T-cell (primary cell): ENCODE measurements around the gene MLLT11. TPM values are rescaled to one million over a fixed set of nuclear protein-coding genes. Genes with fewer than 3 reads are reported as not detected.

ENCODE experiments used
- ATAC-seq, 4 experiments: fragments of 200-7000 bp in 3 of 4; fragments of 150-1000 bp in 1 of 4; cut with Tn5 transposase; replicated peaks in 1 of 4; 1 replicate in 3 of 4; 2 replicates in 1 of 4; pipeline ENCODE4 v1.10.0; 2021; ENCODE audit warnings: moderate library complexity in 3 of 4, mild to moderate bottlenecking in 2 of 4, moderate number of reproducible peaks in 1 of 4
- CTCF ChIA-PET, 2 donors: fragments of 300-600 bp; sonication (Branson Sonifier 250); formaldehyde crosslinking; loops; one replicate each; lab custom pipeline; 2022; ENCODE audit warnings: antibody characterized with exemption in 2 of 2; lab: Charles Lee
- POLR2A ChIA-PET, 2 donors: fragments of 300-600 bp; sonication (Branson Sonifier 250); formaldehyde crosslinking; loops; one replicate each; lab custom pipeline; 2022; ENCODE audit warnings: antibody characterized with exemption in 2 of 2; lab: Charles Lee
- DNase-seq, 35 experiments: peaks; one replicate each; pipeline versions ENCODE4 v3.0.0 to v3.0.0-alpha.2; 2013 to 2023
- H3K27ac ChIP-seq: one replicate; pipeline ENCODE4 v1.5.1; 2013; ENCODE audit warnings: low read length
- H3K27me3 ChIP-seq, 2 experiments: replicated peaks in 1 of 2; 1 replicate in 1 of 2; 2 replicates in 1 of 2; pipeline versions ENCODE4 v1.6.1 to v1.7.0; 2013; ENCODE audit warnings: low read length in 1 of 2, mixed read lengths in 1 of 2; ENCODE audit not compliant: control insufficient read depth in 2 of 2, insufficient read depth in 2 of 2; ENCODE audit errors: extremely low read depth in 1 of 2
- H3K36me3 ChIP-seq, 2 donors: 1 replicate in 1 of 2; 2 replicates in 1 of 2; pipeline versions ENCODE4 v1.6.1 to v1.7.0; 2013; ENCODE audit warnings: low read length in 1 of 2; ENCODE audit not compliant: control insufficient read depth in 2 of 2, insufficient read depth in 1 of 2; ENCODE audit errors: extremely low read depth in 1 of 2
- H3K4me1 ChIP-seq, 2 experiments: 1 replicate in 1 of 2; 2 replicates in 1 of 2; pipeline versions ENCODE4 v1.6.1 to v1.7.0; 2013; ENCODE audit warnings: low read length in 2 of 2, mixed read lengths in 1 of 2; ENCODE audit not compliant: insufficient read depth in 2 of 2, control insufficient read depth in 1 of 2; ENCODE audit errors: extremely low read depth in 1 of 2
- H3K4me3 ChIP-seq, 2 donors: 1 replicate in 1 of 2; 2 replicates in 1 of 2; pipeline versions ENCODE4 v1.5.1 to v1.7.0; 2013; ENCODE audit warnings: mild to moderate bottlenecking in 2 of 2, low read length in 1 of 2, moderate library complexity in 1 of 2; ENCODE audit not compliant: control insufficient read depth in 1 of 2; ENCODE audit errors: extremely low read depth in 1 of 2
- H3K9me3 ChIP-seq: 2 replicates; pipeline ENCODE4 v1.7.0; 2013
- H3K27ac Mint-ChIP-seq, 2 donors: one replicate each; pipeline ENCODE4 v1.8.0; 2020 to 2021; ENCODE audit warnings: mild to moderate bottlenecking in 2 of 2, mixed read lengths in 2 of 2
- H3K27me3 Mint-ChIP-seq, 2 donors: one replicate each; pipeline ENCODE4 v1.8.0; 2021 to 2022; ENCODE audit warnings: mixed read lengths in 2 of 2
- H3K36me3 Mint-ChIP-seq: one replicate; pipeline ENCODE4 v1.8.0; 2021; ENCODE audit warnings: mixed read lengths
- H3K4me1 Mint-ChIP-seq, 3 donors: one replicate each; pipeline ENCODE4 v1.8.0; 2020 to 2022; ENCODE audit warnings: mixed read lengths in 3 of 3, mild to moderate bottlenecking in 1 of 3
- H3K4me3 Mint-ChIP-seq, 3 donors: one replicate each; pipeline ENCODE4 v1.8.0; 2020 to 2022; ENCODE audit warnings: mild to moderate bottlenecking in 3 of 3, mixed read lengths in 3 of 3, moderate library complexity in 3 of 3
- H3K9me3 Mint-ChIP-seq, 3 donors: one replicate each; pipeline ENCODE4 v1.8.0; 2020 to 2022; ENCODE audit warnings: mixed read lengths in 3 of 3
- WGBS: methylation state at CpG from one replicate; pipeline ENCODE4 v1.1.5; 2013; ENCODE audit warnings: missing lambda C conversion rate; ENCODE audit not compliant: insufficient coverage; 5-methylcytosine and 5-hydroxymethylcytosine counted together
- total RNA-seq, 35 experiments: library from RNA in 6 of 35; stranded (reverse) in 6 of 35; fragments of 120-200 nt in 1 of 35; gene quantifications; one replicate each; pipeline versions ENCODE4 v1.2.1 to v1.2.4 and lab custom pipeline; 2013 to 2026

The MLLT11 gene
- total RNA-seq, 5 donors from 2014 or later (not counting 1 experiment from before 2014, with no cell fraction given): 3.6 to 4.9 (median 3.9) TPM

DNA sequence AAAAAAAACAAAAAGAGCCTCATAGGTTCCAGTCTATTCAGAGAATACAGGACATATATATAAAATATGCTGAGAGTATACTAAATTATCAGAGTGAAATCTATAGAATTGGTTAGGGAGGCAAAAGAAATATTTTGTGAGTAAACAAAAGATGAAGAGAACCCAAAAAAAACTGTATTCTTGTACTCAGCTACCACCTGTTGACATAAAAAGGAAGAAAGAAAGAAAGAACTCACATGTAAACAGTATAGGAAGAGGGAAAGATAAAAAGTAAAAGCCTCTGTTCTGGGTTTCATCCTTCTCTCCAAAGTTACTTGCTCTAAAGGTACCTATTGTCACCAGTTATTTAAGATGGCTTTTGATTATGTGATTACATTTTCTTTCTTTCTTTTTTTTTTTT is 33.7 kb upstream of the MLLT11 start:
- no peak overlapping the region for H3K4me3 ChIP-seq
- ATAC-seq: no peak
- no peak overlapping the region for H3K4me3 Mint-ChIP-seq
- H3K4me1 Mint-ChIP-seq: peaks cover 6 to 16% (median 8%) of the 10 kb centered on the region in 3 donors
- CTCF ChIA-PET: interaction anchor here in 1 of 2 donors (0.7 to 1.2 kb wide), 2 partner anchors 129 to 258 kb away, joined by 3 to 5 read pairs; no protein-coding TSS in a partner anchor
- no peak overlapping the region for H3K27ac Mint-ChIP-seq
- no peaks in the 10 kb centered on the region for H3K27me3 Mint-ChIP-seq
- no peaks in the 10 kb centered on the region for H3K9me3 Mint-ChIP-seq
- H3K4me1 ChIP-seq: peaks cover 0 to 7% of the 10 kb centered on the region in 2 experiments
- peaks cover 46% of the 10 kb centered on the region for H3K36me3 Mint-ChIP-seq
- POLR2A ChIA-PET: interaction anchor here (0.6 to 0.9 kb wide), 2 partner anchors 31 to 680 kb away, joined by 4 to 6 read pairs; no protein-coding TSS in a partner anchor
- H3K27me3 ChIP-seq: no peaks in the 10 kb centered on the region
- H3K36me3 ChIP-seq: peaks cover 5 to 53% of the 10 kb centered on the region in 2 donors
- DNase-seq: no peak
- H3K9me3 ChIP-seq: no peaks in the 10 kb centered on the region
- no peak overlapping the region for H3K27ac ChIP-seq

DNA sequence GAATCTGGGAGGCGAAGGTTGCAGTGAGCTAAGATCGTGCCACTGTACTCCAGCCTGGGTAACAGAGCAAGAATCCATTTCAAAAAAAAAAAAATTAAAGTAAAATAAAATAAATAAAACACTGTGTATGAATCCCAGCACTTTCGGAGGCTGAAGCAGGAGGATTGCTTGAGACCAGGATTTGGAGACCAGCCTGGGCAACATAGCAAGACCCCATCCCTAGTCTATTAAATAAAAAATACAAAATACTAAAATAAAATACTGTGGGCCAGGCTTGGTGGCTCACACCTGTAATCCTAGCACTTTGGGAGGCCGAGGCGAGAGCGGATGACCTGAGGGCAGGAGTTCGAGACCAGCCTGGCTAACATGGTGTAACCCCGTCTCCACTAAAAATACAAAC is 28.0 kb upstream of the MLLT11 start:
- Mint-ChIP-seq H3K9me3 (no peaks in the 10 kb centered on the region), H3K27me3 (no peaks in the 10 kb centered on the region), H3K36me3 (peaks cover 50% of the 10 kb centered on the region), H3K4me3 (no peak overlapping the region), H3K27ac (no peak overlapping the region), H3K4me1 (peaks cover 9 to 17% (median 10%) of the 10 kb centered on the region in 3 donors)
- DNase-seq: no peak
- ChIA-PET CTCF (interaction anchor here in 1 of 2 donors (0.6 to 0.7 kb wide), 2 partner anchors 8 to 828 kb away, joined by 3 to 4 read pairs; no protein-coding TSS in a partner anchor), POLR2A (interaction anchor here (0.5 to 1.0 kb wide), 2 partner anchors 13 to 15 kb away, joined by 9 read pairs; partner anchors contain the start of gene C1orf56 (in 1 of the 2))
- H3K36me3 ChIP-seq: peaks cover 10 to 57% of the 10 kb centered on the region in 2 donors
- no peaks in the 10 kb centered on the region for H3K4me1 ChIP-seq
- 97% methylated on average over 3 of the region's 8 CpGs for WGBS
- no peak overlapping the region for H3K4me3 ChIP-seq
- H3K9me3 ChIP-seq: no peaks in the 10 kb centered on the region
- H3K27me3 ChIP-seq: no peaks in the 10 kb centered on the region
- ATAC-seq: no peak
- H3K27ac ChIP-seq: no peak overlapping the region

DNA sequence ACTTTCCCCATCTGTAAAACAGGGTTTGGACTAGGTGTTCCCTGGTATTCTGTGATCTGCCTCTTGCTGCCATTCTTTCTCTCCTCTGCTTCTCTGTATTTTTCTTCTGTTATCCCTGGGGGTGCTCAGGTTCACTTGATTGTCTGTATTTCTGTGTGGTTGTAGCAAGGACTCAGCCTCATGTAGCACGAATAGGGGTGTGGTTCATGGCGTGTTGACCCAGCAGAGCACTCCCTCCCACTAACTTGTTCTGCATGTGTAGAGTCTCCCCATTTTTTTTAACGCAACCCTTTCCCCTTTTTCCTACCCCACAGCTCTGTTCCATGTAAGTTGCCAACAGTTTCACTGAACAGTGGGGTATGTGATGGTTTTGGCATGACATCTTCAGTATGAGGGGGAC is 25.0 kb upstream of the MLLT11 start:
- peak overlapping the region; percentile 60 to 73 for H3K27ac Mint-ChIP-seq
- ATAC-seq: no peak
- no peaks in the 10 kb centered on the region for H3K9me3 ChIP-seq
- no peaks in the 10 kb centered on the region for H3K27me3 ChIP-seq
- DNase-seq: no peak
- WGBS: no CpG with 5 or more reads among the region's 3 CpGs
- peaks cover 9 to 20% (median 11%) of the 10 kb centered on the region in 3 donors for H3K4me1 Mint-ChIP-seq
- H3K9me3 Mint-ChIP-seq: no peaks in the 10 kb centered on the region
- no peak overlapping the region for H3K27ac ChIP-seq
- H3K27me3 Mint-ChIP-seq: no peaks in the 10 kb centered on the region
- CTCF ChIA-PET: interaction anchor here in 1 of 2 donors (1.4 kb wide), 1 partner anchor 65 kb away, joined by 10 read pairs; no protein-coding TSS in a partner anchor
- POLR2A ChIA-PET: no interaction called here
- H3K36me3 ChIP-seq: peaks cover 8 to 37% of the 10 kb centered on the region in 2 donors
- H3K4me3 Mint-ChIP-seq: no peak overlapping the region
- no peaks in the 10 kb centered on the region for H3K4me1 ChIP-seq
- no peak overlapping the region for H3K4me3 ChIP-seq
- H3K36me3 Mint-ChIP-seq: peaks cover 37% of the 10 kb centered on the region

DNA sequence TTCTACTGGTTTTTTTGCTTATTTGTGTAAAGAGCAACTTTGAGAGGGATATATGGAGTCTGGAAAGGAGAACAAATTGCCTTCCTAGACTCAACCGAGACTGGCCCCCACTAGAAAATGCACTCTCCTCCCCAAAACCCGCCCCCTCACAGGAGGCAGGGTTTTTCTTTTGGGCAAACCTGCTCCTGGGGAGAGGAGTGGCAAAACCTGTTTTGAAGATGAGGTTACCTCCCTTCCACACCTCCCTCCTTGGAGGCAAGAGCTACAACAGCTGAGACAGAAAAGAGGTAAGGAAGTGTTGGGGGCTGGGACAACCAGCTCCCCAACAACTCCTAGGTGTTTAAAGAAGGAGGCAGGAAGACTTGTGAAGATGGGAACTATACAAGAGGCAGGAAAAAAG is 23.8 kb upstream of the MLLT11 start, which contains the start of gene BNIPL:
BNIPL (plus strand) TSS at position 231 of the 400 bp plus-strand sequence; CDS start at position 371, 140 bp downstream.
- H3K27ac ChIP-seq: no peak within 1 kb of the TSS
- no peak within 1 kb of the TSS for H3K4me3 ChIP-seq
- Mint-ChIP-seq H3K27me3 (no peaks in the 10 kb centered on the region), H3K4me1 (peaks cover 9 to 20% (median 11%) of the 10 kb centered on the region in 3 donors), H3K9me3 (no peaks in the 10 kb centered on the region), H3K4me3 (no peak within 1 kb of the TSS), H3K27ac (peak within 1 kb of the TSS; percentile 63 to 82), H3K36me3 (peaks cover 28% of the 10 kb centered on the region)
- ChIA-PET POLR2A (no interaction called here), CTCF (no interaction called here)
- no CpG with 5 or more reads among the region's 2 CpGs for WGBS
- ATAC-seq (no peak), DNase-seq (no peak)
- H3K9me3 ChIP-seq: no peaks in the 10 kb centered on the region
- no peaks in the 10 kb centered on the region for H3K4me1 ChIP-seq
- no peaks in the 10 kb centered on the region for H3K27me3 ChIP-seq
- H3K36me3 ChIP-seq: peaks cover 5 to 26% of the 10 kb centered on the region in 2 donors

DNA sequence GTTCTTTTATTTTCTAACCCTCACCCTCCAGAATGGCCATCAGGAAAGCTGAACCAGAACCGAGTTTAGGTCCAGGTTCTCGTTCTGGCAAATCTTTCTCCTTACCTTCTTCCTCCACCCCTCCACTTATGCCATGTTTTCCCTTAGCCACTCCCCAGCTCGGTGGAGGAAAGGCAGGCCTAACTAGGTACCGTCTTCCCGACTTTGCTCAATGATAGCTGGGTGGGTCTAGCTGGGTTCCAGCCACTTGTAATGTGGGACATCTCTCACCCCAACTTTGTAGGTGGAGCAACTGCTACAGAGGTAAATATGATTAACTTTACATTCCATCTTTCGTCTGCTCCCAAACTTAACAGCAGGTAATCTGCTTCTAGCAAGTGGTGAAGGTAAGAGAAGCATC is 23.2 kb upstream of the MLLT11 start:
- Mint-ChIP-seq H3K36me3 (peaks cover 24% of the 10 kb centered on the region), H3K9me3 (no peaks in the 10 kb centered on the region), H3K4me3 (no peak overlapping the region), H3K27me3 (no peaks in the 10 kb centered on the region), H3K4me1 (peaks cover 9 to 20% (median 11%) of the 10 kb centered on the region in 3 donors), H3K27ac (peak overlapping the region in 1 of 2 donors; percentile 72)
- H3K4me3 ChIP-seq: no peak overlapping the region
- no peak overlapping the region for H3K27ac ChIP-seq
- ChIA-PET CTCF (no interaction called here), POLR2A (no interaction called here)
- no peak for ATAC-seq
- WGBS: 100% methylated on average over 3 of the region's 6 CpGs
- H3K4me1 ChIP-seq: no peaks in the 10 kb centered on the region
- H3K36me3 ChIP-seq: peaks cover 5 to 24% of the 10 kb centered on the region in 2 donors
- no peaks in the 10 kb centered on the region for H3K9me3 ChIP-seq
- DNase-seq: no peak
- H3K27me3 ChIP-seq: no peaks in the 10 kb centered on the region

DNA sequence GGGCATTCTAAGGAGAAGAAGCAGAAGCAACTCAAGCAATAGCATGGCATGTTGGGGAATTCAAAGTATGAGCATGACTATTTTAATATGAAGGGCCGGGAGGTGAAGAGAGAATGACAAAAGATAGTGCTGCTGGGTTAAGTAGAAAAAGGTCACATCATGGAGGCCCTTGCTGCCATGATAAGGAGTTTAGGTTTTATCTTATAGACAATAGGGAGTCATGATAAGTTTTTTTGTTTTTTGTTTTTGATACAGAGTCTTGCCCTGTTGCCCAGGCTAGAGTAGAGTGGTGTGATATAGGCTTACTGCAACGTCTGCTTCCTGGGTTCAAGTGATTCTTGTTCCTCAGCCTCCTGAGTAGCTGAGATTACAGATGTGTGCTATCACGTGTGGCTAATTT is 20.7 kb upstream of the MLLT11 start:
- Mint-ChIP-seq H3K4me1 (peaks cover 23 to 34% (median 24%) of the 10 kb centered on the region in 3 donors), H3K4me3 (no peak overlapping the region), H3K36me3 (peaks cover 20% of the 10 kb centered on the region), H3K9me3 (no peaks in the 10 kb centered on the region), H3K27ac (no peak overlapping the region), H3K27me3 (no peaks in the 10 kb centered on the region)
- Histone ChIP-seq H3K36me3 (peaks cover 0 to 13% of the 10 kb centered on the region in 2 donors), H3K4me1 (peaks cover 0 to 3% of the 10 kb centered on the region in 2 experiments), H3K27ac (no peak overlapping the region), H3K27me3 (no peaks in the 10 kb centered on the region), H3K9me3 (no peaks in the 10 kb centered on the region), H3K4me3 (no peak overlapping the region)
- CTCF ChIA-PET: interaction anchor here in 1 of 2 donors (1.1 kb wide), 1 partner anchor 35 kb away, joined by 6 read pairs; no protein-coding TSS in a partner anchor
- no peak for ATAC-seq
- 97% methylated on average over 3 of the region's 3 CpGs for WGBS
- POLR2A ChIA-PET: no interaction called here
- no peak for DNase-seq
